Esophagus (tissue), 2 donors: ENCODE measurements around the gene MTUS2. TPM values are rescaled to one million over a fixed set of nuclear protein-coding genes. Genes with fewer than 3 reads are reported as not detected.

Source experiments
- H3K27ac ChIP-seq, 2 donors: one replicate each; pipeline ENCODE4 v1.5.1; 2013; ENCODE audit warnings: low read depth in 2 of 2, mild to moderate bottlenecking in 2 of 2, inconsistent platforms in 1 of 2, low read length in 1 of 2, moderate library complexity in 1 of 2
- H3K27me3 ChIP-seq, 2 donors: one replicate each; pipeline ENCODE4 v1.6.1; 2013; ENCODE audit warnings: low read length in 2 of 2, control low read depth in 1 of 2, mild to moderate bottlenecking in 1 of 2; ENCODE audit not compliant: insufficient read depth in 2 of 2, control insufficient read depth in 1 of 2
- H3K36me3 ChIP-seq, 2 donors: one replicate each; pipeline ENCODE4 v1.6.1; 2013; ENCODE audit warnings: low read length in 1 of 2; ENCODE audit not compliant: control insufficient read depth in 2 of 2, insufficient read depth in 2 of 2
- H3K4me1 ChIP-seq, 2 donors: one replicate each; pipeline ENCODE4 v1.6.1; 2013; ENCODE audit warnings: low read length in 1 of 2; ENCODE audit not compliant: control insufficient read depth in 2 of 2, insufficient read depth in 2 of 2
- H3K4me3 ChIP-seq, 2 donors: one replicate each; pipeline ENCODE4 v1.5.1; 2013; ENCODE audit warnings: low read length in 2 of 2, mild to moderate bottlenecking in 2 of 2, low read depth in 1 of 2, moderate library complexity in 1 of 2
- H3K9me3 ChIP-seq, 2 donors: one replicate each; pipeline ENCODE4 v1.6.1; 2013; ENCODE audit warnings: mild to moderate bottlenecking in 2 of 2, low read depth in 1 of 2, low read length in 1 of 2, moderate library complexity in 1 of 2; ENCODE audit not compliant: control insufficient read depth in 2 of 2, insufficient read depth in 1 of 2
- WGBS, 2 donors: extraction: QIAGEN DNeasy Blood & Tissue Kit; methylation state at CpG; one replicate each; pipeline ENCODE4 v1.1.7; 2013; 5-methylcytosine and 5-hydroxymethylcytosine counted together
- polyA plus RNA-seq, 2 donors: library from polyadenylated mRNA; stranded (reverse); fragments of 200-250 nt; gene quantifications; one replicate each; pipeline ENCODE4 v1.2.3, GENCODE V29; 2013
- donor health status: healthy with polysubstance abuse.
- donor health status: Bipolar disorder and iron deficiency.

Gene MTUS2
- polyA plus RNA-seq, 2 donors = 0.20 to 0.33 TPM

GRCh38 chr13:29504691-29505090 lies 684.6 kb downstream of the MTUS2 start:
- H3K36me3 ChIP-seq = no peaks in the 10 kb centered on the region
- H3K9me3 ChIP-seq = no peaks in the 10 kb centered on the region
- no peak overlapping the region for H3K27ac ChIP-seq
- no peak overlapping the region for H3K4me3 ChIP-seq
- H3K27me3 ChIP-seq = no peaks in the 10 kb centered on the region
- peaks cover 0 to 7% of the 10 kb centered on the region in 2 donors for H3K4me1 ChIP-seq
- WGBS, 2 donors = 83 to 92% methylated on average over 15 of the region's 15 CpGs

GRCh38 chr13:29505511-29505910 lies 685.4 kb downstream of the MTUS2 start:
- Histone ChIP-seq H3K27me3 (no peaks in the 10 kb centered on the region), H3K4me1 (peaks cover 0 to 7% of the 10 kb centered on the region in 2 donors), H3K4me3 (no peak overlapping the region), H3K27ac (no peak overlapping the region), H3K9me3 (no peaks in the 10 kb centered on the region), H3K36me3 (no peaks in the 10 kb centered on the region)
- 45 to 58% methylated on average over 17 of the region's 17 CpGs for WGBS, 2 donors

- Histone ChIP-seq H3K4me3 (no peak overlapping the region), H3K27ac (no peak overlapping the region), H3K9me3 (no peaks in the 10 kb centered on the region), H3K4me1 (peaks cover 0 to 7% of the 10 kb centered on the region in 2 donors), H3K36me3 (peaks cover 0 to 3% of the 10 kb centered on the region in 2 donors), H3K27me3 (no peaks in the 10 kb centered on the region)
- 52 to 68% methylated on average over 10 of the region's 10 CpGs for WGBS, 2 donors
Measured at GRCh38 chr13:29505950-29506349, 685.8 kb downstream of the MTUS2 start.

GRCh38 chr13:29507356-29507755 lies 687.2 kb downstream of the MTUS2 start:
- Histone ChIP-seq H3K4me1 (peaks cover 0 to 7% of the 10 kb centered on the region in 2 donors), H3K27ac (no peak overlapping the region), H3K27me3 (no peaks in the 10 kb centered on the region), H3K4me3 (no peak overlapping the region), H3K36me3 (peaks cover 0 to 8% of the 10 kb centered on the region in 2 donors), H3K9me3 (no peaks in the 10 kb centered on the region)
- WGBS, 2 donors = 36 to 37% methylated on average over 14 of the region's 14 CpGs

- Histone ChIP-seq H3K27ac (no peak overlapping the region), H3K4me3 (no peak overlapping the region), H3K27me3 (no peaks in the 10 kb centered on the region), H3K4me1 (peaks cover 0 to 7% of the 10 kb centered on the region in 2 donors), H3K9me3 (no peaks in the 10 kb centered on the region), H3K36me3 (peaks cover 0 to 13% of the 10 kb centered on the region in 2 donors)
- 32% methylated on average over 16 of the region's 16 CpGs for WGBS, 2 donors
Measured at GRCh38 chr13:29508130-29508875, 688.2 kb downstream of the MTUS2 start.

- 58 to 69% methylated on average over 4 of the region's 4 CpGs for WGBS, 2 donors
- H3K27me3 ChIP-seq = no peaks in the 10 kb centered on the region
Measured at GRCh38 chr13:29508876-29509252, 688.7 kb downstream of the MTUS2 start.

GRCh38 chr13:29509999-29510589 lies 690.0 kb downstream of the MTUS2 start:
- WGBS, 2 donors = 70 to 85% methylated on average over 14 of the region's 14 CpGs
- H3K27ac ChIP-seq = no peak overlapping the region
- peaks cover 3 to 31% of the 10 kb centered on the region in 2 donors for H3K36me3 ChIP-seq
- no peaks in the 10 kb centered on the region for H3K9me3 ChIP-seq
- H3K4me3 ChIP-seq = no peak overlapping the region
- no peaks in the 10 kb centered on the region for H3K27me3 ChIP-seq
- peaks cover 0 to 7% of the 10 kb centered on the region in 2 donors for H3K4me1 ChIP-seq

More at GRCh38 chr13:29508876-29509252, 688.7 kb downstream of the MTUS2 start:
- no peak overlapping the region for H3K27ac ChIP-seq
- peaks cover 2 to 19% of the 10 kb centered on the region in 2 donors for H3K36me3 ChIP-seq
- no peaks in the 10 kb centered on the region for H3K9me3 ChIP-seq
- H3K4me1 ChIP-seq = peaks cover 0 to 7% of the 10 kb centered on the region in 2 donors
- H3K4me3 ChIP-seq = no peak overlapping the region

GRCh38 chr13:29510651-29511084 lies 690.5 kb downstream of the MTUS2 start:
- Histone ChIP-seq H3K4me1 (peaks cover 0 to 7% of the 10 kb centered on the region in 2 donors), H3K27ac (no peak overlapping the region), H3K27me3 (no peaks in the 10 kb centered on the region)

GRCh38 chr13:29511106-29511796 lies 691.1 kb downstream of the MTUS2 start:
- no peaks in the 10 kb centered on the region for H3K27me3 ChIP-seq
- H3K4me1 ChIP-seq = peaks cover 0 to 7% of the 10 kb centered on the region in 2 donors
- H3K27ac ChIP-seq = peak overlapping the region in 1 of 2 donors; percentile 17
- no peak overlapping the region for H3K4me3 ChIP-seq
- H3K36me3 ChIP-seq = peaks cover 7 to 42% of the 10 kb centered on the region in 2 donors
- WGBS, 2 donors = 68 to 77% methylated on average over 12 of the region's 12 CpGs
- H3K9me3 ChIP-seq = no peaks in the 10 kb centered on the region

More at GRCh38 chr13:29510651-29511084, 690.5 kb downstream of the MTUS2 start:
- peaks cover 6 to 36% of the 10 kb centered on the region in 2 donors for H3K36me3 ChIP-seq
- WGBS, 2 donors = 60 to 62% methylated on average over 10 of the region's 10 CpGs
- no peaks in the 10 kb centered on the region for H3K9me3 ChIP-seq
- H3K4me3 ChIP-seq = no peak overlapping the region
